ENCODE results near the gene SDSL. TPM values are rescaled to one million over a fixed set of nuclear protein-coding genes. Genes with fewer than 3 reads are reported as not detected.

Gene SDSL
- total RNA-seq, 1 donor from 2014 or later = 14.5 TPM

GRCh38 chr12:113463746-113464451 is 41.7 kb downstream of the SDSL start:
- Histone ChIP-seq H3K27me3 (ENCODE audit: control insufficient read depth, insufficient read depth, low read length) (peaks cover 80% of the 10 kb centered on the region), H3K36me3 (ENCODE audit: control insufficient read depth, insufficient read depth, low read length) (no peaks in the 10 kb centered on the region), H3K4me3 (ENCODE audit: low read depth, low read length) (no peak overlapping the region)
- TF ChIP-seq CTCF (IDR thresholded peaks at IDR 0.05; ENCODE audit: insufficient read depth, low read length, poor library complexity, severe bottlenecking) = no peak
- no peak for DNase-seq (ENCODE audit: low read depth)

- TF ChIP-seq CTCF (IDR thresholded peaks at IDR 0.05; ENCODE audit: insufficient read depth, low read length, poor library complexity, severe bottlenecking) = no peak
- Histone ChIP-seq H3K36me3 (ENCODE audit: control insufficient read depth, insufficient read depth, low read length) (no peaks in the 10 kb centered on the region), H3K4me3 (ENCODE audit: low read depth, low read length) (no peak overlapping the region), H3K27me3 (ENCODE audit: control insufficient read depth, insufficient read depth, low read length) (peaks cover 85% of the 10 kb centered on the region)
- no peak for DNase-seq (ENCODE audit: low read depth)
These were observed 42.2 kb downstream of the SDSL start for GRCh38 chr12:113464452-113464775.

GRCh38 chr12:113464852-113465719 is 42.9 kb downstream of the SDSL start:
- peaks cover 88% of the 10 kb centered on the region for H3K27me3 ChIP-seq (ENCODE audit: control insufficient read depth, insufficient read depth, low read length)
- no peak for DNase-seq (ENCODE audit: low read depth)
- no peaks in the 10 kb centered on the region for H3K36me3 ChIP-seq (ENCODE audit: control insufficient read depth, insufficient read depth, low read length)
- H3K4me3 ChIP-seq (ENCODE audit: low read depth, low read length) = no peak overlapping the region
- TF ChIP-seq CTCF (IDR thresholded peaks at IDR 0.05; ENCODE audit: insufficient read depth, low read length, poor library complexity, severe bottlenecking) = no peak

- TF ChIP-seq CTCF (IDR thresholded peaks at IDR 0.05; ENCODE audit: insufficient read depth, low read length, poor library complexity, severe bottlenecking) = no peak
- Histone ChIP-seq H3K36me3 (ENCODE audit: control insufficient read depth, insufficient read depth, low read length) (no peaks in the 10 kb centered on the region), H3K27me3 (ENCODE audit: control insufficient read depth, insufficient read depth, low read length) (peaks cover 95% of the 10 kb centered on the region), H3K4me3 (ENCODE audit: low read depth, low read length) (no peak overlapping the region)
- no peak for DNase-seq (ENCODE audit: low read depth)
These were observed 43.8 kb downstream of the SDSL start for GRCh38 chr12:113465808-113466453.

GRCh38 chr12:113466454-113467141 is 44.4 kb downstream of the SDSL start:
- no peaks in the 10 kb centered on the region for H3K36me3 ChIP-seq (ENCODE audit: control insufficient read depth, insufficient read depth, low read length)
- no peak for DNase-seq (ENCODE audit: low read depth)
- no peak overlapping the region for H3K4me3 ChIP-seq (ENCODE audit: low read depth, low read length)
- H3K27me3 ChIP-seq (ENCODE audit: control insufficient read depth, insufficient read depth, low read length) = peaks cover 96% of the 10 kb centered on the region
- TF ChIP-seq CTCF (IDR thresholded peaks at IDR 0.05; ENCODE audit: insufficient read depth, low read length, poor library complexity, severe bottlenecking) = no peak

Measured in kidney epithelial cell (primary cell).